ENCODE measurements around the gene TYRO3.

Gene TYRO3

GRCh38 chr15:41609123-41609522, 50.1 kb downstream of the TYRO3 start:
- H3K4me3 ChIP-seq (IDR thresholded peaks at IDR 0.05; ENCODE audit: insufficient read depth, low read depth, low read length) = no peak overlapping the region
- H3K79me2 ChIP-seq (ENCODE audit: insufficient read depth, low read depth) = no peaks in the 10 kb centered on the region
- H3K36me3 ChIP-seq (ENCODE audit: insufficient read depth) = no peaks in the 10 kb centered on the region
- H3K4me1 ChIP-seq (ENCODE audit: low read depth, poor library complexity, severe bottlenecking) = no peaks in the 10 kb centered on the region
- no peak overlapping the region for H3K27ac ChIP-seq
- H2AFZ ChIP-seq (ENCODE audit: low read depth) = no peak overlapping the region
- no peak overlapping the region for H3K4me2 ChIP-seq
- H4K20me1 ChIP-seq (ENCODE audit: insufficient read depth) = no peaks in the 10 kb centered on the region
- no peak overlapping the region for H3K9ac ChIP-seq
- TF ChIP-seq CTCF (conservative IDR thresholded peaks at IDR 0.05; ENCODE audit: low read depth, low read length) = no peak
- H3K27me3 ChIP-seq (ENCODE audit: insufficient read depth, low read depth) = no peaks in the 10 kb centered on the region

- H3K79me2 ChIP-seq (ENCODE audit: insufficient read depth, low read depth) = no peaks in the 10 kb centered on the region
- H3K4me1 ChIP-seq (ENCODE audit: low read depth, poor library complexity, severe bottlenecking) = no peaks in the 10 kb centered on the region
- no peak overlapping the region for H2AFZ ChIP-seq (ENCODE audit: low read depth)
- H3K36me3 ChIP-seq (ENCODE audit: insufficient read depth) = no peaks in the 10 kb centered on the region
- H3K4me2 ChIP-seq = no peak overlapping the region
- no peak overlapping the region for H3K27ac ChIP-seq
- no peaks in the 10 kb centered on the region for H4K20me1 ChIP-seq (ENCODE audit: insufficient read depth)
- H3K4me3 ChIP-seq (IDR thresholded peaks at IDR 0.05; ENCODE audit: insufficient read depth, low read depth, low read length) = no peak overlapping the region
- H3K27me3 ChIP-seq (ENCODE audit: insufficient read depth, low read depth) = no peaks in the 10 kb centered on the region
- TF ChIP-seq CTCF (conservative IDR thresholded peaks at IDR 0.05; ENCODE audit: low read depth, low read length) = no peak
- H3K9ac ChIP-seq = no peak overlapping the region
Measured at GRCh38 chr15:41610048-41610447, 51.0 kb downstream of the TYRO3 start.

- no peaks in the 10 kb centered on the region for H3K4me1 ChIP-seq (ENCODE audit: low read depth, poor library complexity, severe bottlenecking)
- H3K27ac ChIP-seq = no peak overlapping the region
- H3K4me3 ChIP-seq (IDR thresholded peaks at IDR 0.05; ENCODE audit: insufficient read depth, low read depth, low read length) = no peak overlapping the region
- H3K9ac ChIP-seq = no peak overlapping the region
- no peak overlapping the region for H2AFZ ChIP-seq (ENCODE audit: low read depth)
- H3K36me3 ChIP-seq (ENCODE audit: insufficient read depth) = no peaks in the 10 kb centered on the region
- H4K20me1 ChIP-seq (ENCODE audit: insufficient read depth) = no peaks in the 10 kb centered on the region
- no peaks in the 10 kb centered on the region for H3K27me3 ChIP-seq (ENCODE audit: insufficient read depth, low read depth)
- no peaks in the 10 kb centered on the region for H3K79me2 ChIP-seq (ENCODE audit: insufficient read depth, low read depth)
- no peak overlapping the region for H3K4me2 ChIP-seq
- TF ChIP-seq CTCF (conservative IDR thresholded peaks at IDR 0.05; ENCODE audit: low read depth, low read length) = no peak
Measured at GRCh38 chr15:41620536-41621199, 61.7 kb downstream of the TYRO3 start.

GRCh38 chr15:41621200-41622193, 62.5 kb downstream of the TYRO3 start:
- Histone ChIP-seq H3K36me3 (ENCODE audit: insufficient read depth) (no peaks in the 10 kb centered on the region), H3K27me3 (ENCODE audit: insufficient read depth, low read depth) (no peaks in the 10 kb centered on the region), H3K4me2 (no peak overlapping the region), H3K4me3 (IDR thresholded peaks at IDR 0.05; ENCODE audit: insufficient read depth, low read depth, low read length) (no peak overlapping the region), H2AFZ (ENCODE audit: low read depth) (no peak overlapping the region), H3K27ac (no peak overlapping the region), H3K4me1 (ENCODE audit: low read depth, poor library complexity, severe bottlenecking) (no peaks in the 10 kb centered on the region), H4K20me1 (ENCODE audit: insufficient read depth) (no peaks in the 10 kb centered on the region), H3K9ac (no peak overlapping the region), H3K79me2 (ENCODE audit: insufficient read depth, low read depth) (no peaks in the 10 kb centered on the region)
- no peak for TF ChIP-seq CTCF (conservative IDR thresholded peaks at IDR 0.05; ENCODE audit: low read depth, low read length)
